ENCODE measurements around the gene CFAP221.

GRCh38 chr2:119574864-119575263, 30.6 kb downstream of the CFAP221 start:
- TF ChIP-seq EZH2phosphoT487 (IDR thresholded peaks at IDR 0.05; ENCODE audit: insufficient read depth, low read depth) (no peak), EZH2 (IDR thresholded peaks at IDR 0.05; ENCODE audit: insufficient read depth, poor library complexity, severe bottlenecking) (no peak)

All from GM23248 (cell line).